SK-N-SH treated with all-trans-retinoic acid at 6 μM for 48 hours (cell line): ENCODE results near the gene SLC30A2.

Experiments
- ATAC-seq: fragments of 200-7000 bp; cut with Tn5 transposase; 3 replicates; pipeline ENCODE4 v1.9.1; 2020; ENCODE audit warnings: mild to moderate bottlenecking, moderate library complexity
- ARNTL ChIP-seq: fragments of 450-650 bp; formaldehyde crosslinking; IDR thresholded peaks from 2 replicates; pipeline ENCODE4 v1.5.0; 2020; ENCODE audit warnings: low read depth, mild to moderate bottlenecking, moderate library complexity, borderline replicate concordance
- BACH2 ChIP-seq: fragments of 250-450 bp; sonication (Bioruptor Pico); IDR thresholded peaks from 2 replicates; pipeline ENCODE4 v1.9.0; 2021; ENCODE audit warnings: mild to moderate bottlenecking, borderline replicate concordance
- CSDC2 ChIP-seq: fragments of 250-450 bp; sonication (Bioruptor Pico); IDR thresholded peaks from 2 replicates; pipeline ENCODE4 v1.5.0; 2020; ENCODE audit warnings: mild to moderate bottlenecking, moderate library complexity
- ESRRG ChIP-seq: fragments of 250-450 bp; sonication (Bioruptor Pico); IDR thresholded peaks from 2 replicates; pipeline ENCODE4 v1.6.1; 2021; ENCODE audit warnings: mild to moderate bottlenecking
- GLIS3 ChIP-seq: fragments of 250-450 bp; sonication (Bioruptor Pico); IDR thresholded peaks from 2 replicates; pipeline ENCODE4 v1.5.0; 2020; ENCODE audit warnings: mild to moderate bottlenecking, moderate library complexity
- ISL1 ChIP-seq: fragments of 250-450 bp; sonication (Bioruptor Pico); IDR thresholded peaks from 2 replicates; pipeline ENCODE4 v2.1.2; 2022; ENCODE audit warnings: mild to moderate bottlenecking, moderate library complexity
- OSR1 ChIP-seq: fragments of 250-450 bp; sonication (Bioruptor Pico); IDR thresholded peaks from 2 replicates; pipeline ENCODE4 v1.8.0; 2022; ENCODE audit warnings: moderate library complexity, mild to moderate bottlenecking, inconsistent platforms
- RARB ChIP-seq: fragments of 250-450 bp; sonication (Bioruptor Pico); IDR thresholded peaks from 2 replicates; pipeline ENCODE4 v1.8.0; 2021; ENCODE audit warnings: mild to moderate bottlenecking, moderate library complexity
- SNAI2 ChIP-seq: fragments of 250-450 bp; sonication (Bioruptor Pico); IDR thresholded peaks from 2 replicates; pipeline ENCODE4 v1.5.0; 2020; ENCODE audit warnings: mild to moderate bottlenecking, moderate library complexity
- TCF4 ChIP-seq: fragments of 250-450 bp; sonication (Bioruptor Pico); IDR thresholded peaks from 2 replicates; pipeline ENCODE4 v1.8.0; 2021; ENCODE audit warnings: mild to moderate bottlenecking, moderate library complexity, borderline replicate concordance
- TOX ChIP-seq: fragments of 250-450 bp; sonication (Bioruptor Pico); IDR thresholded peaks from 2 replicates; pipeline ENCODE4 v1.8.0; 2021; ENCODE audit warnings: mild to moderate bottlenecking, moderate library complexity, borderline replicate concordance
- ZFP3 ChIP-seq: fragments of 250-450 bp; sonication (Bioruptor Pico); IDR thresholded peaks from 2 replicates; pipeline ENCODE4 v1.5.0; 2020; ENCODE audit warnings: mild to moderate bottlenecking, moderate library complexity
- ZFP30 ChIP-seq: fragments of 450-650 bp; formaldehyde crosslinking; IDR thresholded peaks from 2 replicates; pipeline ENCODE4 v1.5.0; 2022; ENCODE audit warnings: mild to moderate bottlenecking, moderate library complexity
- ZNF565 ChIP-seq: fragments of 450-650 bp; formaldehyde crosslinking; conservative IDR thresholded peaks from 2 replicates; pipeline ENCODE4 v1.5.0; 2020; ENCODE audit warnings: low read depth, mild to moderate bottlenecking, moderate library complexity
- ZNF70 ChIP-seq: fragments of 450-650 bp; formaldehyde crosslinking; IDR thresholded peaks from 2 replicates; pipeline ENCODE4 v1.5.0; 2020; ENCODE audit warnings: mild to moderate bottlenecking, moderate library complexity
- ZNF8 ChIP-seq: fragments of 450-650 bp; formaldehyde crosslinking; IDR thresholded peaks from 2 replicates; pipeline ENCODE4 v1.5.0; 2020; ENCODE audit warnings: mild to moderate bottlenecking, moderate library complexity
- TF ChIP-seq, protein P1 (sequence below): fragments of 250-450 bp; sonication (Bioruptor Pico); IDR thresholded peaks from 2 replicates; pipeline ENCODE4 v1.5.1; 2020; ENCODE audit warnings: low read depth, mild to moderate bottlenecking, moderate library complexity
- TF ChIP-seq, protein P2 (sequence below): fragments of 250-450 bp; sonication (Bioruptor Pico); IDR thresholded peaks from 2 replicates; pipeline ENCODE4 v1.5.1; 2021; ENCODE audit warnings: mild to moderate bottlenecking, moderate library complexity
- TF ChIP-seq, protein P3 (sequence below): fragments of 250-450 bp; sonication (Bioruptor Pico); IDR thresholded peaks from 2 replicates; pipeline ENCODE4 v1.8.0; 2020; ENCODE audit warnings: mild to moderate bottlenecking, moderate library complexity, borderline replicate concordance

Gene SLC30A2

DNA sequence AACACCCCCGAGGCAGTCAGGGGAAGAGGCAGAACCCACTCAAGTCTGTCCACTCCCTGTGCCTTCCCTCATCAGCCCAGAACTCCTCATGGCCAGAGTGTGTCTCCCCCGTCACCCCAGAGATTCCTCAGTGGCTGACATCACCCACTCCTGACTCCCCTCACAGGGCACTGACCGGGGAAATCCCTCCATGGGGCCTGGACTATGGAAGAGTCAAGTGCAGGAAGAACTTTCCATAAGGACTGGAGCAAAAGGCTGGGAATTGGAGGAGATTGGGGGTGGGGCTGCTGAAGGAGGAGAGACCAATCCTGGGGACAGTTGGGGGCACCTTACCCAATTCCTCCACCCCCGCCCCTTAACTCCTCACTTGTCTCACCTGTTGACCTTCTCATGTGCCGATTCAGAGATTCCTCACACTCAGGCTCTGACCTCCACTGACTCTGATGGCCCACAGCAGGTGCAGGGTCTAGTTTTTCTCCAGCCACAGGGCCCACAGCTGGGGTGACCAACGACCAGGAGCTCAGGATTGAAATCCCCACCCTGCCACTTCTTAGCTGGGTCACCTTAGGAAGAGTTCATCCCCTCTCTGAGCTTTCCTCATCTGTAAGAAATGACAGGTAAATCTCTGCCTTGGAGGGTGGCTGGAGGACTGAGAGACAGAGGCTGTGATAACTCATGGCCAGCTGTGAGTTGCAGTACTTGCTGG lies 24.8 kb downstream of the SLC30A2 start (continued):
- no peak for TF ChIP-seq TCF4 (CRISPR knock-in tag)

- no peak for ATAC-seq
- TF ChIP-seq TOX (no peak), CSDC2 (CRISPR knock-in tag) (no peak), SNAI2 (no peak), TCF4 (CRISPR knock-in tag) (no peak), ZNF70 (no peak)
Measured at GRCh38 chr1:26020330-26020768, 25.6 kb downstream of the SLC30A2 start.

DNA sequence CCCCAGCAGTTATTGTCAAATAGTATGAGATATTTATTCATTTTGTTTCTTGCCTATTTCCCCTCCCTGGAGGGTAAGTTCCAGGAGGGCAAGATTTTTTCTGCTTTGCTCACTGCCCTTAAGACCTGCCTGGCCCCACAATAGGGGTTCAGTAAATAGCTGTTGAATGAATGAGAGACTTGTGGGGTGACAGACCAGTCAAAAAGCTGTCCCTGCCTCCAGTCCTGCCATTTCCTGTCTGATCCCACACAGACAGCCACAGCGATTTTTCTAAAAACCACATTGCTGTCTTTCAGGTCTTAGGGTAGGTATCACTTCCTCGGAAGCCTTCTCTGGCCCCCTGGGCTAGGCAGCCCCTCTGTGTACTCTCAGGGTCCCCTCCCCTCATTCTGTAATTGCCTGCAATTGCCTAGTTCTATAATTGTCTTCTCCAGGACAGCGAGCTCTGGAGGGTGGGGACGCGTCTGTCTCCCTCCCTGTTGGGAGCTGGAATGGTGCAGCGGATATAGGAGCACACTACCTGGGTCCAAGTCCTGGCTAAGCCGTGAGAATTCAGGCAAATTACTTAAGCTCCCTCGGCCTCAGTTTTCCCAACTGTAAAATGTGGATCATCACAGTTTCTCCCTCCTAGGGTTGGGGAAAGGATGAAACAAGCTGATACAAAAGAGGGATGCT lies 26.1 kb downstream of the SLC30A2 start:
- no peak for ATAC-seq
- TF ChIP-seq CSDC2 (CRISPR knock-in tag) (no peak), ZFP3 (CRISPR knock-in tag) (no peak), ZFP30 (CRISPR knock-in tag) (no peak), OSR1 (CRISPR knock-in tag) (no peak), ARNTL (CRISPR knock-in tag) (no peak), ISL1 (no peak), ESRRG (no peak), TCF4 (CRISPR knock-in tag) (no peak), ZNF70 (no peak), RARB (CRISPR knock-in tag) (no peak), TOX (no peak), ZNF8 (CRISPR knock-in tag) (no peak), GLIS3 (CRISPR knock-in tag) (no peak), SNAI2 (no peak), ZNF565 (no peak)
- TF ChIP-seq, protein P1, sequence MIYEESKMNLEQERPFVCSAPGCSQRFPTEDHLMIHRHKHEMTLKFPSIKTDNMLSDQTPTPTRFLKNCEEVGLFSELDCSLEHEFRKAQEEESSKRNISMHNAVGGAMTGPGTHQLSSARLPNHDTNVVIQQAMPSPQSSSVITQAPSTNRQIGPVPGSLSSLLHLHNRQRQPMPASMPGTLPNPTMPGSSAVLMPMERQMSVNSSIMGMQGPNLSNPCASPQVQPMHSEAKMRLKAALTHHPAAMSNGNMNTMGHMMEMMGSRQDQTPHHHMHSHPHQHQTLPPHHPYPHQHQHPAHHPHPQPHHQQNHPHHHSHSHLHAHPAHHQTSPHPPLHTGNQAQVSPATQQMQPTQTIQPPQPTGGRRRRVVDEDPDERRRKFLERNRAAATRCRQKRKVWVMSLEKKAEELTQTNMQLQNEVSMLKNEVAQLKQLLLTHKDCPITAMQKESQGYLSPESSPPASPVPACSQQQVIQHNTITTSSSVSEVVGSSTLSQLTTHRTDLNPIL (CRISPR knock-in tag), result no peak
- TF ChIP-seq, protein P2, sequence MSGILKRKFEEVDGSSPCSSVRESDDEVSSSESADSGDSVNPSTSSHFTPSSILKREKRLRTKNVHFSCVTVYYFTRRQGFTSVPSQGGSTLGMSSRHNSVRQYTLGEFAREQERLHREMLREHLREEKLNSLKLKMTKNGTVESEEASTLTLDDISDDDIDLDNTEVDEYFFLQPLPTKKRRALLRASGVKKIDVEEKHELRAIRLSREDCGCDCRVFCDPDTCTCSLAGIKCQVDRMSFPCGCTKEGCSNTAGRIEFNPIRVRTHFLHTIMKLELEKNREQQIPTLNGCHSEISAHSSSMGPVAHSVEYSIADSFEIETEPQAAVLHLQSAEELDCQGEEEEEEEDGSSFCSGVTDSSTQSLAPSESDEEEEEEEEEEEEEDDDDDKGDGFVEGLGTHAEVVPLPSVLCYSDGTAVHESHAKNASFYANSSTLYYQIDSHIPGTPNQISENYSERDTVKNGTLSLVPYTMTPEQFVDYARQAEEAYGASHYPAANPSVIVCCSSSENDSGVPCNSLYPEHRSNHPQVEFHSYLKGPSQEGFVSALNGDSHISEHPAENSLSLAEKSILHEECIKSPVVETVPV (CRISPR knock-in tag), result no peak
- TF ChIP-seq, protein P3, sequence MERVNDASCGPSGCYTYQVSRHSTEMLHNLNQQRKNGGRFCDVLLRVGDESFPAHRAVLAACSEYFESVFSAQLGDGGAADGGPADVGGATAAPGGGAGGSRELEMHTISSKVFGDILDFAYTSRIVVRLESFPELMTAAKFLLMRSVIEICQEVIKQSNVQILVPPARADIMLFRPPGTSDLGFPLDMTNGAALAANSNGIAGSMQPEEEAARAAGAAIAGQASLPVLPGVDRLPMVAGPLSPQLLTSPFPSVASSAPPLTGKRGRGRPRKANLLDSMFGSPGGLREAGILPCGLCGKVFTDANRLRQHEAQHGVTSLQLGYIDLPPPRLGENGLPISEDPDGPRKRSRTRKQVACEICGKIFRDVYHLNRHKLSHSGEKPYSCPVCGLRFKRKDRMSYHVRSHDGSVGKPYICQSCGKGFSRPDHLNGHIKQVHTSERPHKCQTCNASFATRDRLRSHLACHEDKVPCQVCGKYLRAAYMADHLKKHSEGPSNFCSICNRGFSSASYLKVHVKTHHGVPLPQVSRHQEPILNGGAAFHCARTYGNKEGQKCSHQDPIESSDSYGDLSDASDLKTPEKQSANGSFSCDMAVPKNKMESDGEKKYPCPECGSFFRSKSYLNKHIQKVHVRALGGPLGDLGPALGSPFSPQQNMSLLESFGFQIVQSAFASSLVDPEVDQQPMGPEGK (CRISPR knock-in tag), result no peak

DNA sequence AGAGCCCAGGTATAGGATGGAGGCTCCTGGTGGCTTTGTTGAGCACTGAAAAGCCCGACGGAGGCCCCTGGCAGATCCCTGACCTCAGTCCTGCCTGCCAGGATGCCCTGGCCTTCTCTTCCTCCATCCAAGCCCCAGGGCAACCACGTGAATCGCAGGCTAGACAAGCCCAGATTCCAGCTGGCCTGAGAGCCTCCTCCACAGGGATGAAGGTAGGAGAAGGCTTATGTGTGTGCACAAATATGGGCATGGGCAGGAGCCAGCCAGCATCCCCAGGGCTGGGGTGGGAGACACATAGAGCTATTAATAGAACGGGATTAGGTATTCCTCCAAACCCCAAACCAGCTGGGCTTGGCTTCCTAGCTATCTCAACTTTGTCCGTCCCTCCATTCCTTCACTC lies 28.3 kb downstream of the SLC30A2 start:
- TF ChIP-seq ZFP3 (CRISPR knock-in tag) (no peak), CSDC2 (CRISPR knock-in tag) (no peak), ZNF8 (CRISPR knock-in tag) (no peak), ESRRG (no peak), BACH2 (no peak), ISL1 (no peak), GLIS3 (CRISPR knock-in tag) (no peak)
- TF ChIP-seq, protein P3 (CRISPR knock-in tag), result no peak
- TF ChIP-seq, protein P2 (CRISPR knock-in tag), result no peak
- no peak for ATAC-seq
